CD4-positive, CD25-positive, alpha-beta regulatory T cell (primary cell): ENCODE data around the gene KCNAB3. TPM values are rescaled to one million over a fixed set of nuclear protein-coding genes. Genes with fewer than 3 reads are reported as not detected.

Experiments used
- ATAC-seq, 2 donors: fragments of 150-1000 bp; cut with Tn5 transposase; one replicate each; pipeline ENCODE4 v1.10.0; 2021; ENCODE audit warnings: low read depth in 2 of 2, moderate number of reproducible peaks in 2 of 2, moderate library complexity in 1 of 2
- DNase-seq, 3 donors: peaks; one replicate each; pipeline versions ENCODE4 v3.0.0 to v3.0.0-alpha.2; 2012 to 2022; ENCODE audit warnings: mixed read lengths in 1 of 3
- H3K27ac ChIP-seq: one replicate; pipeline ENCODE4 v1.7.0; 2013; ENCODE audit warnings: mild to moderate bottlenecking, low read length; ENCODE audit not compliant: insufficient read depth, poor library complexity, severe bottlenecking
- H3K27me3 ChIP-seq: one replicate; pipeline ENCODE4 v1.7.0; 2013; ENCODE audit warnings: low read length; ENCODE audit not compliant: control insufficient read depth, insufficient read depth
- H3K36me3 ChIP-seq: one replicate; pipeline ENCODE4 v1.7.0; 2013; ENCODE audit warnings: mild to moderate bottlenecking, low read length, moderate library complexity; ENCODE audit not compliant: control insufficient read depth, insufficient read depth
- H3K4me1 ChIP-seq: 2 replicates; pipeline ENCODE4 v1.7.0; 2013; ENCODE audit warnings: mild to moderate bottlenecking, low read length; ENCODE audit not compliant: insufficient read depth, control insufficient read depth, poor library complexity, severe bottlenecking
- H3K4me3 ChIP-seq: one replicate; pipeline ENCODE4 v1.7.0; 2013; ENCODE audit warnings: low read depth, mild to moderate bottlenecking, low read length, moderate library complexity
- H3K9me3 ChIP-seq, 2 experiments: 1 replicate in 1 of 2; 2 replicates in 1 of 2; pipeline ENCODE4 v1.7.0; 2013; ENCODE audit warnings: low read length in 2 of 2, mild to moderate bottlenecking in 1 of 2, moderate library complexity in 1 of 2; ENCODE audit not compliant: control insufficient read depth in 2 of 2
- H3K27ac Mint-ChIP-seq, 3 donors: one replicate each; pipeline ENCODE4 v1.8.0; 2020 to 2022; ENCODE audit warnings: mild to moderate bottlenecking in 3 of 3, mixed read lengths in 3 of 3, moderate library complexity in 2 of 3
- H3K27me3 Mint-ChIP-seq: one replicate; pipeline ENCODE4 v1.8.0; 2022; ENCODE audit warnings: mild to moderate bottlenecking, mixed read lengths
- H3K36me3 Mint-ChIP-seq: one replicate; pipeline ENCODE4 v1.8.0; 2020; ENCODE audit warnings: mixed read lengths
- H3K4me1 Mint-ChIP-seq, 4 donors: one replicate each; pipeline ENCODE4 v1.8.0; 2020 to 2022; ENCODE audit warnings: mixed read lengths in 4 of 4, mild to moderate bottlenecking in 1 of 4
- H3K4me3 Mint-ChIP-seq, 4 donors: one replicate each; pipeline ENCODE4 v1.8.0; 2020 to 2022; ENCODE audit warnings: mild to moderate bottlenecking in 4 of 4, mixed read lengths in 4 of 4, moderate library complexity in 3 of 4
- H3K9me3 Mint-ChIP-seq, 7 donors: one replicate each; pipeline ENCODE4 v1.8.0; 2020 to 2022; ENCODE audit warnings: mixed read lengths in 7 of 7, mild to moderate bottlenecking in 3 of 7, moderate library complexity in 2 of 7
- polyA plus RNA-seq, 4 donors: library from polyadenylated mRNA; unstranded; fragments of 300-500 nt; fragmentation: Illumina TruSeq; gene quantifications; one replicate each; pipeline ENCODE4 v1.2.3, GENCODE V29; 2021
- total RNA-seq: library from RNA; stranded (reverse); gene quantifications from one replicate; pipeline ENCODE4 v1.2.3, GENCODE V29; 2022

KCNAB3 gene
- total RNA-seq = 8.0 TPM
- under 1 TPM in 3 of 4 donors, not detected in 1; 0.06 to 0.33 (median 0.08) TPM for polyA plus RNA-seq

DNA sequence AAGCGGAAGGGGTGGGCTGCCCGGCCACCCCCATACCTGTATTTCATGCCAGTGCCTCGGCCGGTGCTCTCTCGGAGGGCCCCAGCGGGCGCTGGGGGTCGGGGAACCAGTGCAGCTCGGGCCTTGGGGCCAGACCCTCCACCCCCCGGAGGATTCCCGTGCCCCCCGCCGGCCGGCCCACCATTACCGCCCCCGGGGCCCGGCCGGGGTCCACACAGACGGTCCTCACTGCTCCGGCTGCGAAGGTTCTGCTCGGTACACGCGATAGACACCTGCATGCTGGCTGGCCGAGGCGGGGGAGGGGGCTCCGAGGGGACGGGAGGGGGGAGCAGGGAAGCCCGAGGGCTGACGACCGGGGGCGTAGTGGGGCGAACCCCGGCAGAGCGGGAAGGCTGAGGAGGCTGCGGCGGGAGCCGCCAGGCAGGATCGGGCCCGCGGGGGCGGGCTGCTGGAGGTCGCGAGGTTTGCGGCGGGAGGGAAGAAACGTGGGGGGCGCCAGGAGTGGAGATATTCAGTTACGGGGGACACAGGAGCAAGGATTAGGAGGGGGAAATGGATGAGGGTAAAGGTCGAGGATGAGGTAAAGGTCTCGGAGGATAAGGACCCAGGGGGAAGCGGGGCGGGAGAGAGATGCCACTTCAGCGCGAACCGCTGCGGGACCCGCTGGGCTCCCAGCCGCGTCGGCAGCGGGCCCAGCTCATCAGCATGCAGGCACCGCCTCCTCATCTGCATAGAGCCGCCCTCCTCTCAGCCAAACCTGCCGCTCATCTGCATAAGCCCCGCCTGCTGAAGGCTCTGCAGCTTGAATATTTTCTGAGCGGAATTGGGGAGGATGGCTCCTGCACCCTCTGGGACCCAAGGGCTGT, at the start of gene KCNAB3:
TSS of gene KCNAB3 (minus strand) at position 699 of the 866 bp plus-strand sequence. CDS start at position 278, 421 bp downstream.
- ATAC-seq = no peak
- H3K27me3 Mint-ChIP-seq = no peaks in the 10 kb centered on the region

DNA sequence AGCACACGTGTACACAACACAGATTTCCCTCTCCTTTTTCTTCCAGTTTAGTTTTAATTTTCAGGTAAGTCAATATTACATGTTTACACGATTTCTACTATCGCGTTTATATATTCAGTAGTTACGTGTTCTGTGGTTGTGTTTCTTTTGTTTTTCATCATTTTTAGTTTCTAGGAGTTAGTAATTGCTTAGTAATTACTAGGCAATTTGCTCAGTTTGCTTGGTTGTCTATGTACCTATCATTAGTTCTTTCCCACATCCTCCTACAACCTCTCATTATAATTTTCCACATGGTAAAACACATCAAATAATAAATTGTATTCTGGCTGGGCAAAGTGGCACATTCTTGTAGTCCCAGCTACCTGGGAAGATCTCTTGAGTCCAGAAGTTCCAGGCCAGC, 48.1 kb upstream of the KCNAB3 start:
- H3K4me3 ChIP-seq = no peak overlapping the region
- H3K27ac ChIP-seq = no peak overlapping the region
- no peaks in the 10 kb centered on the region for H3K4me1 ChIP-seq
- H3K36me3 Mint-ChIP-seq = no peaks in the 10 kb centered on the region
- peaks cover 13 to 21% of the 10 kb centered on the region in 2 experiments for H3K9me3 ChIP-seq
- no peaks in the 10 kb centered on the region for H3K4me1 Mint-ChIP-seq
- no peaks in the 10 kb centered on the region for H3K36me3 ChIP-seq
- DNase-seq (no peak), ATAC-seq (no peak)
- no peaks in the 10 kb centered on the region for H3K27me3 ChIP-seq
- peaks cover 0 to 20% (median 11%) of the 10 kb centered on the region in 7 donors for H3K9me3 Mint-ChIP-seq
- no peak overlapping the region for H3K4me3 Mint-ChIP-seq
- peaks cover 32% of the 10 kb centered on the region for H3K27me3 Mint-ChIP-seq
- H3K27ac Mint-ChIP-seq = no peak overlapping the region

More for the DNA sequence above, at the start of gene KCNAB3:
- Histone ChIP-seq H3K4me1 (peaks cover 46% of the 10 kb centered on the region), H3K27me3 (no peaks in the 10 kb centered on the region), H3K36me3 (no peaks in the 10 kb centered on the region), H3K9me3 (no peaks in the 10 kb centered on the region), H3K27ac (no peak within 1 kb of the TSS), H3K4me3 (no peak within 1 kb of the TSS)
- Mint-ChIP-seq H3K4me1 (peaks cover 0 to 55% (median 33%) of the 10 kb centered on the region in 4 donors), H3K36me3 (peaks cover 10% of the 10 kb centered on the region), H3K4me3 (peak within 1 kb of the TSS; percentile 95 to 99 (median 98)), H3K9me3 (no peaks in the 10 kb centered on the region), H3K27ac (peak within 1 kb of the TSS; percentile 60 to 98 (median 97))
- DNase-seq = peak; percentile 36 to 76 (median 50)

DNA sequence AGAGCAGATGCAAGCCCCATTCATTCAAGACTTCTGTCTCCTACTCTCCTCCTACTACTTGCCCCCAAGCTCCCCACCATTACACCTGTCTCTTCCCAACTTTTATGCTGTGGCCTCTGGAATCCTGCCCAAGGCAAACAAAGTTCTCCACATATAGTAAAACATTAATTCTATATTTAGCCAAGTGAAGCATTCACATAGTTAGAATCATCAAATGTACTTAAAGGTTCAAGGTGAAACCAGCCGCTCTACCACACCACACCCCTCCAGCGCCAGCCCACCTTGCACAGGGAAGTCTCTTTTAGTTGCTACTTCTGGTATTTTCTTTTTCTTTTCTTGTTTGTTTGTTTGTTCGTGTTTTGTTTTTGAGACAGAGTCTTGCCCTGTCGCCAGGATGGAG, 47.4 kb upstream of the KCNAB3 start:
- H3K4me3 ChIP-seq = no peak overlapping the region
- H3K27ac ChIP-seq = no peak overlapping the region
- DNase-seq = no peak
- peaks cover 13 to 21% of the 10 kb centered on the region in 2 experiments for H3K9me3 ChIP-seq
- H3K27ac Mint-ChIP-seq = no peak overlapping the region
- no peaks in the 10 kb centered on the region for H3K4me1 ChIP-seq
- peaks cover 32% of the 10 kb centered on the region for H3K27me3 Mint-ChIP-seq
- H3K36me3 Mint-ChIP-seq = no peaks in the 10 kb centered on the region
- H3K27me3 ChIP-seq = no peaks in the 10 kb centered on the region
- H3K4me3 Mint-ChIP-seq = no peak overlapping the region
- peaks cover 0 to 20% (median 11%) of the 10 kb centered on the region in 7 donors for H3K9me3 Mint-ChIP-seq
- H3K36me3 ChIP-seq = no peaks in the 10 kb centered on the region
- ATAC-seq = no peak
- H3K4me1 Mint-ChIP-seq = no peaks in the 10 kb centered on the region

DNA sequence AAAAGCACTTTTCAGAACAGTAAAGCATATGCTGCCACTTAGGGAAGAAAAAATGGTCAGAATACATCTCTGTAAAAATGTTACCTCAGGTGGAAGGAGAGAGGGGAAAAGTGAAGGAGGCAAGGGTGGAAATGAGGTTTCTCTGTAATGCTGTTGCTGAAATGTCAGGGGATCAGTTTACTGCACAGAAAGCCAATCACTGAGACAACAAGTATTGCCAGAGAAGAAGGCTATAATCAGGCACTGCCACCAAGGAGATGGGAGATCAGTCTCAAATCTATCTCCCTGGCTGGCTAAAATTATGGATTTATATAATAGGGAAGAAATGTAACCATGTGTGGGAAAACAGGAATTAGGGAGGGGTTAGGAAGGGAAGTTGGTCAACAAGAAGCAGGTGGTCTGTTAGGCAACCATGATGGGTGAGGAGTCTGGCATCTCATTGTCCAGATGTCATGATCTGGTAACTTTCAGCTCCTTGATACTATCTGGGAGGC, 45.0 kb upstream of the KCNAB3 start:
- Histone ChIP-seq H3K27me3 (no peaks in the 10 kb centered on the region), H3K9me3 (peaks cover 13 to 21% of the 10 kb centered on the region in 2 experiments), H3K4me1 (no peaks in the 10 kb centered on the region), H3K36me3 (no peaks in the 10 kb centered on the region), H3K27ac (no peak overlapping the region), H3K4me3 (no peak overlapping the region)
- DNase-seq (no peak), ATAC-seq (no peak)
- H3K4me1 Mint-ChIP-seq = peaks cover 0 to 1% (median 0%) of the 10 kb centered on the region in 4 donors
- peaks cover 0 to 20% (median 11%) of the 10 kb centered on the region in 7 donors for H3K9me3 Mint-ChIP-seq
- H3K4me3 Mint-ChIP-seq = peak overlapping the region in 1 of 4 donors; percentile 52
- no peaks in the 10 kb centered on the region for H3K36me3 Mint-ChIP-seq
- H3K27ac Mint-ChIP-seq = no peak overlapping the region
- peaks cover 19% of the 10 kb centered on the region for H3K27me3 Mint-ChIP-seq

DNA sequence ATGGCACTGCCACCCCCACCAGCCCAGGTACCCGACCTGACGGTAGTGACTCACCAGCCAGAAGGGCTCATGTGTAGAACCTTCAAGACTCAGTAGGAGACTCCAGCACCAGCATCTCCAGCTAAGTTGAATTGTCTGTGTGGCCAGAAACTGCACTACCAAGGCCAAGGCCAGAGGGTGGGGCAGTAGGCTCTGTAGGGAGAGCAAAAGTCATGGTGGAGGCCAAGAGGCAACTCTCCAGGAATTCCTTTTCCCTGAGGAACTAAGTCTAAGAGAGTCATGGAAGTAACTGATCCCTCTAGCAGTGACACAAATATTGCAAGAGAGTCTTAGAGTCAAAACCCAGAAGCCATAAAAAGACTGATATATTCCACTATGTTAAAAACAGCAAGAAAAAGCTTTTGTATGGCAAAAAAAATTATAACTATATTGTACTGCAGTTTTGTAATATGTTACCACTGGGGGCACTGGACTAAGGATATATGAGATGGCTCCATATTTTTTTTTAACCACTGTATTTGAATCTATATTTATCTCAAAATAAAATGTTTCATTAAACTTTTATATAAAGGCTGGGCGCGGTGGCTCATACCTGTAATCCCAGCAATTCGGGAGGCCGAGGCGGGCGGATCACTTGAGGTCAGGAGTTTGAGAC, 42.6 kb upstream of the KCNAB3 start:
- no peaks in the 10 kb centered on the region for H3K27me3 ChIP-seq

DNA sequence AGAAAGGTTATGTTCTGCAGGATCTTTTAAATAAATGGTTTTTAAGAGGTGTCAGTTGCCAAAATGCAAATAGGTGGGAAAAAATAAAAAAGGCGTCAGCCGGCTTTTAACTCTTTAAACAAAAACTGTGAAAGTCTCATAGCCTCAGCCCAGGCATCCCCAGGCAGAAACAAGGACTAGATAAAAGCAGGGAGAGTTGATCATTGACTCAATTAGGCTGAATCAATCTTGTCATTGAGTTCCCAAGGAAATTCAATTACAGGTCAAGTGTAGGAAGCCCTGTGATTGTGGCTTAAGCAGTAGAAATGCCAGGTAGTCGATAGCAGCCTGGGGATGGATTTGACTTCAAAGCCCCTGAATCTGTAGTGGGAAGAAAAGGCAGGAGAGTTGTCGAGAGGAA, 42.0 kb upstream of the KCNAB3 start:
- H3K4me1 Mint-ChIP-seq = peaks cover 0 to 1% (median 0%) of the 10 kb centered on the region in 4 donors
- no peak for ATAC-seq
- Histone ChIP-seq H3K4me3 (no peak overlapping the region), H3K36me3 (no peaks in the 10 kb centered on the region), H3K4me1 (no peaks in the 10 kb centered on the region), H3K27ac (no peak overlapping the region), H3K9me3 (peaks cover 13 to 21% of the 10 kb centered on the region in 2 experiments), H3K27me3 (no peaks in the 10 kb centered on the region)
- peaks cover 16% of the 10 kb centered on the region for H3K27me3 Mint-ChIP-seq
- peak overlapping the region in 1 of 3 donors; percentile 3 for H3K27ac Mint-ChIP-seq
- H3K36me3 Mint-ChIP-seq = no peaks in the 10 kb centered on the region
- no peak for DNase-seq
- peaks cover 0 to 17% (median 6%) of the 10 kb centered on the region in 7 donors for H3K9me3 Mint-ChIP-seq
- no peak overlapping the region for H3K4me3 Mint-ChIP-seq

More for the DNA sequence above, 42.6 kb upstream of the KCNAB3 start:
- Mint-ChIP-seq H3K36me3 (no peaks in the 10 kb centered on the region), H3K4me3 (no peak overlapping the region), H3K9me3 (peaks cover 0 to 18% (median 11%) of the 10 kb centered on the region in 7 donors), H3K27me3 (peaks cover 16% of the 10 kb centered on the region), H3K27ac (no peak overlapping the region), H3K4me1 (peaks cover 0 to 1% (median 0%) of the 10 kb centered on the region in 4 donors)
- ATAC-seq (no peak), DNase-seq (no peak)
- Histone ChIP-seq H3K9me3 (peaks cover 13 to 21% of the 10 kb centered on the region in 2 experiments), H3K4me1 (no peaks in the 10 kb centered on the region), H3K27ac (no peak overlapping the region), H3K36me3 (no peaks in the 10 kb centered on the region), H3K4me3 (no peak overlapping the region)

DNA sequence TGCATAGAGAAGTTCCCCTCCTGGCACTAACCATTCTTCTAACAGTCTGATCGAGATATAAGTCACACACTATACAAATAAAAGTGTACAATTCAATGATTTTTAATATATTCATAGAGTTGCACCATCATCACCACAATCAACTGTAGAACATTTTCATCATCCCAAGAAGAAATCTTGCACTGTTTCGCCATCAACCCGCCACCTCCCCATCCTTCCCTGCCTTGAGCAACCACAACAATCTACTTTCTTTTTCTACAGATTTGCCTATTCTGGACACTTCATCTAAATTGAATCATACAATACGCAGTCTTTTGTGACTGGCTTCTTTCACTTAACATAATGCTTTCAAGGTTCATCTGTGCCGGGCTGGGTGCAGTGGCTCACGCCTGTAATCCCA, 39.8 kb upstream of the KCNAB3 start:
- no peak overlapping the region for H3K27ac Mint-ChIP-seq
- no peaks in the 10 kb centered on the region for H3K36me3 ChIP-seq
- peaks cover 9% of the 10 kb centered on the region for H3K27me3 Mint-ChIP-seq
- H3K4me3 ChIP-seq = no peak overlapping the region
- no peaks in the 10 kb centered on the region for H3K36me3 Mint-ChIP-seq
- no peaks in the 10 kb centered on the region for H3K27me3 ChIP-seq
- H3K4me1 ChIP-seq = no peaks in the 10 kb centered on the region
- peaks cover 0 to 1% (median 0%) of the 10 kb centered on the region in 4 donors for H3K4me1 Mint-ChIP-seq
- no peak for ATAC-seq
- H3K27ac ChIP-seq = no peak overlapping the region
- H3K9me3 ChIP-seq = peaks cover 3 to 6% of the 10 kb centered on the region in 2 experiments
- H3K4me3 Mint-ChIP-seq = no peak overlapping the region
- H3K9me3 Mint-ChIP-seq = peaks cover 0 to 4% (median 3%) of the 10 kb centered on the region in 7 donors
- DNase-seq = no peak
